H9 (cell line): ENCODE data around the gene KRTAP16-1. TPM values are rescaled to one million over a fixed set of nuclear protein-coding genes. Genes with fewer than 3 reads are reported as not detected.

Source experiments
- DNase-seq: peaks from one replicate; pipeline ENCODE4 v3.0.0-alpha.2; 2017
- H2AFZ ChIP-seq: one replicate; pipeline ENCODE4 v1.6.1; 2013; ENCODE audit warnings: mild to moderate bottlenecking, low read length, control low read depth, moderate library complexity
- H2AK5ac ChIP-seq: 2 replicates; pipeline ENCODE4 v1.6.1; 2013; ENCODE audit warnings: low read length, control low read depth, mixed read lengths; ENCODE audit not compliant: insufficient read length
- H2BK120ac ChIP-seq: one replicate; pipeline ENCODE4 v1.6.1; 2013; ENCODE audit warnings: low read depth, mild to moderate bottlenecking, low read length, control low read depth, inconsistent platforms; ENCODE audit not compliant: poor library complexity, severe bottlenecking
- H2BK12ac ChIP-seq: 2 replicates; pipeline ENCODE4 v1.6.1; 2013; ENCODE audit warnings: low read length, control low read depth, mixed read lengths, low read depth; ENCODE audit not compliant: insufficient read length
- H2BK15ac ChIP-seq: 2 replicates; pipeline ENCODE4 v1.6.1; 2013; ENCODE audit warnings: low read depth, low read length, control low read depth
- H2BK20ac ChIP-seq: one replicate; pipeline ENCODE4 v1.6.1; 2013; ENCODE audit warnings: low read depth, mild to moderate bottlenecking, low read length, control low read depth, inconsistent platforms; ENCODE audit not compliant: poor library complexity, severe bottlenecking
- H2BK5ac ChIP-seq: 2 replicates; pipeline ENCODE4 v1.6.1; 2013; ENCODE audit warnings: low read length, control low read depth, mixed read lengths; ENCODE audit not compliant: insufficient read length
- H3K14ac ChIP-seq: 2 replicates; pipeline ENCODE4 v1.6.1; 2013; ENCODE audit warnings: low read length, control low read depth; ENCODE audit not compliant: insufficient read depth
- H3K18ac ChIP-seq: 2 replicates; pipeline ENCODE4 v1.6.1; 2013; ENCODE audit warnings: low read depth, mild to moderate bottlenecking, mixed read lengths, low read length, control low read depth; ENCODE audit not compliant: insufficient read length
- H3K23ac ChIP-seq: 2 replicates; pipeline ENCODE4 v1.6.1; 2013; ENCODE audit warnings: low read length, control low read depth, mixed read lengths, low read depth; ENCODE audit not compliant: insufficient read length
- H3K23me2 ChIP-seq: 2 replicates; pipeline ENCODE4 v1.6.1; 2013; ENCODE audit warnings: low read depth, mild to moderate bottlenecking, mixed read lengths, low read length, control low read depth; ENCODE audit not compliant: insufficient read length, poor library complexity, severe bottlenecking
- H3K27ac ChIP-seq: 2 replicates; pipeline ENCODE4 v1.5.1; 2013; ENCODE audit warnings: low read length, control low read depth, mixed read lengths, low read depth; ENCODE audit not compliant: insufficient read length
- H3K27me3 ChIP-seq: 2 replicates; pipeline ENCODE4 v1.6.1; 2013; ENCODE audit warnings: low read length, control low read depth, inconsistent platforms; ENCODE audit not compliant: insufficient read depth
- H3K4ac ChIP-seq: 2 replicates; pipeline ENCODE4 v1.6.1; 2013; ENCODE audit warnings: low read depth, mild to moderate bottlenecking, control low read depth, inconsistent platforms, low read length, moderate library complexity
- H3K4me1 ChIP-seq: 2 replicates; pipeline ENCODE4 v1.6.1; 2013; ENCODE audit warnings: low read length, control low read depth, inconsistent platforms; ENCODE audit not compliant: insufficient read depth
- H3K4me2 ChIP-seq: 2 replicates; pipeline ENCODE4 v1.6.1; 2013; ENCODE audit warnings: low read length, control low read depth, mixed read lengths; ENCODE audit not compliant: insufficient read length, insufficient read depth
- H3K56ac ChIP-seq: 2 replicates; pipeline ENCODE4 v1.6.1; 2013; ENCODE audit warnings: low read depth, mild to moderate bottlenecking, mixed read lengths, low read length, control low read depth; ENCODE audit not compliant: insufficient read length
- H3K79me1 ChIP-seq: 2 replicates; pipeline ENCODE4 v1.6.1; 2013; ENCODE audit warnings: low read depth, mild to moderate bottlenecking, moderate library complexity, low read length, control low read depth, inconsistent platforms; ENCODE audit not compliant: insufficient read depth, poor library complexity, severe bottlenecking
- H3K79me2 ChIP-seq: 2 replicates; pipeline ENCODE4 v1.6.1; 2013; ENCODE audit warnings: low read length, control low read depth, inconsistent platforms; ENCODE audit not compliant: insufficient read depth
- H3K9ac ChIP-seq: 2 replicates; pipeline ENCODE4 v1.6.1; 2013; ENCODE audit warnings: low read length, control low read depth, mixed read lengths; ENCODE audit not compliant: insufficient read length; ENCODE audit errors: extremely low read depth
- H3K9me3 ChIP-seq: one replicate; pipeline ENCODE4 v1.6.1; 2013; ENCODE audit warnings: low read depth, low read length, inconsistent platforms; ENCODE audit not compliant: control insufficient read depth
- H3T11ph ChIP-seq: one replicate; pipeline ENCODE4 v1.6.1; 2013; ENCODE audit warnings: mild to moderate bottlenecking, low read length, control low read depth, inconsistent platforms
- H4K20me1 ChIP-seq: one replicate; pipeline ENCODE4 v1.6.1; 2013; ENCODE audit not compliant: control insufficient read depth, insufficient read length, insufficient read depth
- H4K5ac ChIP-seq: 2 replicates; pipeline ENCODE4 v1.6.1; 2013; ENCODE audit warnings: low read depth, mild to moderate bottlenecking, mixed read lengths, low read length, control low read depth; ENCODE audit not compliant: insufficient read length
- H4K8ac ChIP-seq: replicated peaks from 2 replicates; pipeline ENCODE4 v1.6.1; 2013; ENCODE audit warnings: low read length, control low read depth, mixed read lengths, low read depth; ENCODE audit not compliant: insufficient read length
- H4K91ac ChIP-seq: 2 replicates; pipeline ENCODE4 v1.6.1; 2013; ENCODE audit warnings: low read depth, mild to moderate bottlenecking, moderate library complexity, mixed read lengths, low read length, control low read depth; ENCODE audit not compliant: insufficient read length
- H3K27ac Mint-ChIP-seq, 3 experiments: 2 replicates in 2 of 3; 3 replicates in 1 of 3; pipeline ENCODE4 v1.8.0; 2020 to 2021; ENCODE audit warnings: mixed read lengths in 3 of 3, mild to moderate bottlenecking in 1 of 3, moderate library complexity in 1 of 3
- H3K27me3 Mint-ChIP-seq: 2 replicates; pipeline ENCODE4 v1.8.0; 2021; ENCODE audit warnings: low read depth, mild to moderate bottlenecking, moderate library complexity, mixed read lengths
- H3K36me3 Mint-ChIP-seq, 3 experiments: 2 replicates in 2 of 3; 3 replicates in 1 of 3; pipeline ENCODE4 v1.8.0; 2020 to 2021; ENCODE audit warnings: low read depth in 3 of 3, mixed read lengths in 3 of 3; ENCODE audit not compliant: insufficient read depth in 1 of 3
- H3K4me1 Mint-ChIP-seq, 2 experiments: 2 replicates each; pipeline ENCODE4 v1.8.0; 2020; ENCODE audit warnings: mixed read lengths in 2 of 2
- H3K4me3 Mint-ChIP-seq, 2 experiments: 2 replicates in 1 of 2; 3 replicates in 1 of 2; pipeline ENCODE4 v1.8.0; 2020 to 2021; ENCODE audit warnings: mild to moderate bottlenecking in 2 of 2, mixed read lengths in 2 of 2, moderate library complexity in 1 of 2
- H3K9me3 Mint-ChIP-seq, 2 experiments: 2 replicates in 1 of 2; 3 replicates in 1 of 2; pipeline ENCODE4 v1.8.0; 2020; ENCODE audit warnings: mild to moderate bottlenecking in 2 of 2, mixed read lengths in 2 of 2, moderate library complexity in 1 of 2
- CTCF ChIP-seq: fragments of 200-600 bp; sonication (generic); conservative IDR thresholded peaks from 3 replicates; pipeline ENCODE4 v1.8.0; 2021; ENCODE audit warnings: antibody characterized with exemption, mild to moderate bottlenecking
- WGBS: extraction: QIAGEN DNeasy Blood & Tissue Kit; methylation state at CpG from one replicate; pipeline ENCODE4 v1.1.7; 2013; ENCODE audit warnings: missing lambda C conversion rate, low lambda C conversion rate, mixed read lengths; ENCODE audit not compliant: insufficient read length; ENCODE audit errors: extremely low coverage; 5-methylcytosine and 5-hydroxymethylcytosine counted together
- total RNA-seq: library from RNA; stranded (reverse); gene quantifications from 2 replicates; pipeline ENCODE4 v1.2.1, GENCODE V29; 2021

Gene KRTAP16-1
- total RNA-seq, 1 experiment from 2014 or later: not detected

GRCh38 chr17:41325126-41325525, 16.0 kb upstream of the KRTAP16-1 start:
- Histone ChIP-seq H3K23me2 (no peaks in the 10 kb centered on the region), H4K8ac (no peak overlapping the region), H2BK20ac (no peak overlapping the region), H4K5ac (no peak overlapping the region), H2AK5ac (no peak overlapping the region), H3K4me2 (no peak overlapping the region), H3K23ac (no peak overlapping the region), H3K27me3 (no peaks in the 10 kb centered on the region), H3K27ac (no peak overlapping the region), H4K91ac (no peak overlapping the region), H3K56ac (no peak overlapping the region), H3K18ac (no peak overlapping the region), H2BK5ac (no peak overlapping the region), H3K79me1 (no peaks in the 10 kb centered on the region), H3K4me1 (no peaks in the 10 kb centered on the region), H2BK120ac (no peak overlapping the region), H3K79me2 (no peaks in the 10 kb centered on the region), H3K9ac (no peak overlapping the region), H3K9me3 (no peaks in the 10 kb centered on the region), H2AFZ (no peak overlapping the region), H2BK15ac (no peak overlapping the region), H4K20me1 (no peaks in the 10 kb centered on the region), H3K14ac (no peak overlapping the region), H2BK12ac (no peak overlapping the region), H3T11ph (no peak overlapping the region), H3K4ac (no peak overlapping the region)
- Mint-ChIP-seq H3K4me3 (no peak overlapping the region), H3K27me3 (peaks cover 2% of the 10 kb centered on the region; the same call in 1 of the 2 replicates), H3K4me1 (peaks cover 3 to 4% of the 10 kb centered on the region in 2 experiments; a peak in 2 of 4 replicates), H3K27ac (no peak overlapping the region), H3K9me3 (peaks cover 6% of the 10 kb centered on the region in 2 experiments), H3K36me3 (peaks cover 0 to 6% (median under 1%) of the 10 kb centered on the region in 3 experiments; a peak in 1 of 7 replicates)
- no peak for DNase-seq
- no peak for TF ChIP-seq CTCF
- WGBS: no CpG with 5 or more reads among the region's 10 CpGs
